Gastrocnemius medialis (tissue), 4 donors: ENCODE measurements around the gene TMEM252.

Source experiments
- POLR2A ChIP-seq, 2 donors: fragments of 450-650 bp; IDR thresholded peaks; one replicate each; pipeline ENCODE4 v1.6.1; 2017; ENCODE audit warnings: antibody characterized with exemption in 2 of 2, mild to moderate bottlenecking in 2 of 2, moderate library complexity in 2 of 2
- TF ChIP-seq, protein P1 (sequence below), 5 experiments: fragments of 450-650 bp in 3 of 5; fragments of 200-600 bp in 2 of 5; sonication (generic) in 2 of 5; IDR thresholded peaks in 4 of 5; conservative IDR thresholded peaks in 1 of 5; 1 replicate in 4 of 5; 2 replicates in 1 of 5; pipeline ENCODE4 v1.5.1; 2016 to 2019; ENCODE audit warnings: antibody characterized with exemption in 5 of 5, mild to moderate bottlenecking in 3 of 5, moderate library complexity in 3 of 5

DNA sequence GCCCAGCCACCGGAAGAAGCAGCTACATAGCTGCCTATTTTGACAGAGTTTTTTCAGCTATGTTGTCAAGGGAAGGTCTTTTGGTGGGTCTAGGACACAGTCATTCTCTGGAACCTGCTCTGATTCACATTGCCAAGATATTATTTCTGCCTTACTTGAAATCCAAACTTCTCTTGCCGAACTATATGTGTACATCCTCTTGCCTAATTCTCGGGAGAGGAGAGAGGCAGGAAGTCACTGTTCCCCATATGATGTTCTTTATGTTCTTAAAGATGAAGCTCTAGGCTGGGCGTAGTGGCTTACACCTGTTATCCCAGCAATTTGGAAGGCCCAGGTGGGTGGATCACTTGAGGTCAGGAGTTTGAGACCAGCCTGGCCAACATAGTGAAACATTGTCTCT is 8.6 kb downstream of the TMEM252 start:
- TF ChIP-seq, protein P1, sequence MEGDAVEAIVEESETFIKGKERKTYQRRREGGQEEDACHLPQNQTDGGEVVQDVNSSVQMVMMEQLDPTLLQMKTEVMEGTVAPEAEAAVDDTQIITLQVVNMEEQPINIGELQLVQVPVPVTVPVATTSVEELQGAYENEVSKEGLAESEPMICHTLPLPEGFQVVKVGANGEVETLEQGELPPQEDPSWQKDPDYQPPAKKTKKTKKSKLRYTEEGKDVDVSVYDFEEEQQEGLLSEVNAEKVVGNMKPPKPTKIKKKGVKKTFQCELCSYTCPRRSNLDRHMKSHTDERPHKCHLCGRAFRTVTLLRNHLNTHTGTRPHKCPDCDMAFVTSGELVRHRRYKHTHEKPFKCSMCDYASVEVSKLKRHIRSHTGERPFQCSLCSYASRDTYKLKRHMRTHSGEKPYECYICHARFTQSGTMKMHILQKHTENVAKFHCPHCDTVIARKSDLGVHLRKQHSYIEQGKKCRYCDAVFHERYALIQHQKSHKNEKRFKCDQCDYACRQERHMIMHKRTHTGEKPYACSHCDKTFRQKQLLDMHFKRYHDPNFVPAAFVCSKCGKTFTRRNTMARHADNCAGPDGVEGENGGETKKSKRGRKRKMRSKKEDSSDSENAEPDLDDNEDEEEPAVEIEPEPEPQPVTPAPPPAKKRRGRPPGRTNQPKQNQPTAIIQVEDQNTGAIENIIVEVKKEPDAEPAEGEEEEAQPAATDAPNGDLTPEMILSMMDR (IDR thresholded peaks at IDR 0.05 in 4 of 5, conservative IDR thresholded peaks at IDR 0.05 in 1 of 5), result no peak
- no peak for TF ChIP-seq POLR2A (IDR thresholded peaks at IDR 0.05)
